GM12872 (cell line): ENCODE results near the gene DPEP3.

ENCODE experiments used
- TF ChIP-seq, protein P1 (sequence below): IDR thresholded peaks from 3 replicates; pipeline ENCODE4 v1.5.1; 2011; ENCODE audit warnings: low read depth, mild to moderate bottlenecking, low read length, moderate library complexity; ENCODE audit not compliant: insufficient read depth

DPEP3 gene

DNA sequence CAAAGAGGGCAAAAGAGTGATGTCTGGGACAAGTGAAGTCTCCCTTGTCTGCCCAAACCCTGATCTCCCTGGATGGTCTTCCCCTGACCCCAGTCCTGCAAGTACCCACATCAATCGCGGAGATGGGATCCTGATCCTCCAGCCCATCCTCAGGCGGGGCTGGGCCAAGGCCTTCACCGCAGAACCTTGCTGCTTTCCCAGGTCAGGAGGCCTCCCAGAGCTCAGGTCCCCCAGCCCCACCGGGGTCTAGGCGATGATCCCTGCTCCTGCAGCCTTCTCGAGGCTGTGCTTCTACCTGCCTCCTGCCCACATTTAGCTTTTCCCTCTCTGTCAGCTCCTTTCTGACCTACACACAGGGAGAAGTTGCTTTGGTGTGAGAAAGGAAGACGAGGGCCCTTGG, 18.2 kb downstream of the DPEP3 start:
- TF ChIP-seq, protein P1, sequence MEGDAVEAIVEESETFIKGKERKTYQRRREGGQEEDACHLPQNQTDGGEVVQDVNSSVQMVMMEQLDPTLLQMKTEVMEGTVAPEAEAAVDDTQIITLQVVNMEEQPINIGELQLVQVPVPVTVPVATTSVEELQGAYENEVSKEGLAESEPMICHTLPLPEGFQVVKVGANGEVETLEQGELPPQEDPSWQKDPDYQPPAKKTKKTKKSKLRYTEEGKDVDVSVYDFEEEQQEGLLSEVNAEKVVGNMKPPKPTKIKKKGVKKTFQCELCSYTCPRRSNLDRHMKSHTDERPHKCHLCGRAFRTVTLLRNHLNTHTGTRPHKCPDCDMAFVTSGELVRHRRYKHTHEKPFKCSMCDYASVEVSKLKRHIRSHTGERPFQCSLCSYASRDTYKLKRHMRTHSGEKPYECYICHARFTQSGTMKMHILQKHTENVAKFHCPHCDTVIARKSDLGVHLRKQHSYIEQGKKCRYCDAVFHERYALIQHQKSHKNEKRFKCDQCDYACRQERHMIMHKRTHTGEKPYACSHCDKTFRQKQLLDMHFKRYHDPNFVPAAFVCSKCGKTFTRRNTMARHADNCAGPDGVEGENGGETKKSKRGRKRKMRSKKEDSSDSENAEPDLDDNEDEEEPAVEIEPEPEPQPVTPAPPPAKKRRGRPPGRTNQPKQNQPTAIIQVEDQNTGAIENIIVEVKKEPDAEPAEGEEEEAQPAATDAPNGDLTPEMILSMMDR, result no peak

DNA sequence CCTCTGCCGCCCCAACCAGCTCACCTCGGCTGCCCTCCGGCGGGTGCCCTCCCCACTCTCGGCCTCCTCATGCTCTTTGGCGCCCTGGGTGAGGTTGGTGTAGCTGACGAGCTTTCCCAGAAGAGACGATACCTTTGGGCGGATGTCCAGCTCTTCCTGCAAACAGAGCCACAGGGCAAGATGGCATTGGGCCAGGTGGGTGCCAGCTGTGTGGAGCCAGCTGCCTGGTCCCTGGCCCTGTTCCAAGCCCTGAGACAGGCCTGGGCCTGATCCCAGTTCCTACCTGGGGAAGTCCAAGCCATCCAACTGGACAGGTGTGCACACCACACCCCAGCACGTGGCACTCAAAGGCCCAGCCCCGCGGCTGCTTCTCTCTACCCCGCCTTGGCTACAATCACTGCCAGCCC, 18.7 kb downstream of the DPEP3 start:
- TF ChIP-seq, protein P1, result no peak

DNA sequence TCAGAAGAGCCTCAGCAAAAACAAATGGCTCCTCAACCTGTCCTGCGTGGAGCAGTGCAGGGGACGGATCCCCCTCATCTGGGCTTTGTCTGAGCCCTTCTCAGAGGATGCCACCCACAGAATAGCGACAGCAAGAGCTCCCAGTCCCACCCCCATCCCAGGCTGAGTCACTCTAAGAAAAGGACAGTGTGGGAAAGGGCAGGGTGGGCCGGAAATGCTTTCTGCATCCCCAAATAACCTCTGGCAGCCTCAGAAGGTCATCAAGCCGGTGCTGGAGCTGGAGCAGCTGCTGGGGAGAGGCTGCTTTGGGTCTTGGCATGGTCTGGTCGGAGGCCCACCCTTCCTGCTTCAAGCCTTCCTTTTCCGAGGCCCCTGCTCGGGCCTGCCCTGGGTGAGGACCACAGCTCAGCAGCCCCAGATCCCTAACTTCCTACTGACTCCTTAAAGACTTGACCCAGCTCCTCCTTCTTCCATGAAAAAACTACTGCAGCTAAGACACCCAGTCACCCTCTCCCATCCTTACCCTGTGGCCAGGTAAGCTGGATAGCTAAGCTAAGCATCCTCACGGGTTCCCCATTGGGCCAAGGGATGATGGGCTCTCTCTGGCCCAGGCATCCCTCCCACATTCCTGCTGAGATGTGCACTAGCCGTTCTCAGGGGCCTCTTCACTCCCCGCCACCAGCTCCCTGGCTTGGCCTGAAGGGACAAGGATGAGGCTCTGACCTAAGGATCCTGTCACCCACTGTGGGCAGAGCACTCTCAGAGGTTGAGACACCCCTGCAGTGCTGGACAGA, 20.6 kb downstream of the DPEP3 start:
- TF ChIP-seq, protein P1, result no peak

DNA sequence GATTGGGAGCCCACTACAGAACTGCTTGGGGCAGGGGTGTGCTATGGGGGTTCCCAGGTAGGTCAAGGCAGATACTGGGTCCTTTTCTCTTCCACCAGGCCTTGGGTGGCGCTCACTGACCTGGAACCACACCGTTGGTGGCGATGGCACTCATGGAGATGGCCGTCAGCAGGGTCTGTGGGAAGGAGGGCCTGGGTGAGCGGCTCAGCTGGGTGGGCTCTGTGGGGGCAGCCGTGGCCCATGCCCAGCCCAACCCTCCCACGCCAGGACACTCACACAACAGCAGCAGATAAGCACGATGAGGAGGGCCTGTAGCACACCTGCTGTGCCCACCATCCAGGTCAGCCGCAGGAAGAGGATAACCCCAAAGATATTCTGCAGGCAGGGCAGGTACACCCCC, 22.7 kb downstream of the DPEP3 start:
- TF ChIP-seq, protein P1, result no peak

DNA sequence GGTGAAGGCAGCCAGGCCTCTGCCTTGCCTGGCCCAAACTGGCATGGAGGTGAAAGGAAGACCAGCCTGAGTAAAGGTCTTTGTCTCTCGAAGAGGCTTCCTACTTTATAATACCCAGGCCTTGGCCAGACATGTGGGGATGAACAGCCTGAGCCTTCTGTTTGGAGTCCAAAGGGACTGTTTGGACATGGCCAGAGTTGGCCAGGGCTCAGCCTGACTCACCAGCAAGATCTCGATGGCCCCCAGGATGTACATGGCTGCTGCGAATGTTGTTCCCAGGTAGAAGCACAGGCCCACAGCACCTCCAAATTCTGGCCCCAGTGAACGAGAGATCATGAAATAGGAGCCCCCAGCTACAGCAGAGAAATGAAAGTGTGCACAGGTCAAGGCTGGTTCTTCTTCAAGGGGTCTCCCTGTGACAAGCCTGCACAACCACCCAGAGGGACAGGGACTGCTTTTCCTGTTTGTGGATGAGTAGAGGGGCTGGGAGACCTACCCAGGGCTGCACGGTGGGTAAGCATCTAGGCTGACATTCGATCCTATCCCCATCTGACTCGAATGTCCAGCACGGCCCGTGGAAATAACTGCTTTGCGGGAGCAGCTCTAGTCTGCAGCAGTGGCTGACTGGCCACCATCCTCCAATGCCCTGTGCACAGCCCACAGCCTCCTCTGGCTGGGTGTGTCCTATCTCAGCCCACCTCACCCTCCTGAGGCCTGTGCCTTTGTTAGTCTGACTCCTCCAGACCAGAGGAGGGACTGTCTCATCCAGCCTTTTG, 25.7 kb downstream of the DPEP3 start:
- TF ChIP-seq, protein P1, result no peak

DNA sequence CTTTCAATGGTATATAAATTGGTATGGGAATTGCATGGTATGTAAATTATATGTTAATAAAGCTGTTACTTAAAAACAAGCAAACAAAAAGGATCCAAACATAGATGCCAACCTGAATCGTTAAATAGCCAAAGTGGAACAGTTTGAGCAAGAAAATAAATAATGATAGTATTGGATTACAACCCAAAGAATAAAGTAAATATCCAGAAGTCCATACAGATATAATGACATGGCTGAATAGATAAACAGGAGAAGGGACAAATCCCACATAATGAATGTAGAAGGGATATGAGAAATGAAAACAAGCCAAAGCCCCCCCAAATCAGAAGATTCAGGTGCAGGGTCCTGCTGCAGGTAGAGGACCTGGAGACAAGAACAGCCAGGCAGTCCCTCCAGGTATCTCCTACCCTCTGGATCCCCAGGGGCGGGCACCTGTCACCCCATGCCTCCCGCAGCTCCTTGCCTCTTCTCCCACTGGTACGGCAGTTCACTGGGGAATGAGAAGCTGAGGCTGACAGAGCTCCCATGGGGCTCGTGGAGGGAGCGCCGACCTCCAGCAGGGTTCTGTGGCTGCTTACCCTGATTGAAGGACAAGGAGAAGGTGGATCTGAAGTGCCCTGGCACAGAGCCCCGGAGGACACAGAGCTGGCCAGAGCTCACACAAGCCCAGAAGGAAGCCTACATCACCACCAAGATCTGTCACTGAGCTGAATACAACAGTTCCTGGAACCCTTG, 26.5 kb downstream of the DPEP3 start:
- TF ChIP-seq, protein P1, result no peak

DNA sequence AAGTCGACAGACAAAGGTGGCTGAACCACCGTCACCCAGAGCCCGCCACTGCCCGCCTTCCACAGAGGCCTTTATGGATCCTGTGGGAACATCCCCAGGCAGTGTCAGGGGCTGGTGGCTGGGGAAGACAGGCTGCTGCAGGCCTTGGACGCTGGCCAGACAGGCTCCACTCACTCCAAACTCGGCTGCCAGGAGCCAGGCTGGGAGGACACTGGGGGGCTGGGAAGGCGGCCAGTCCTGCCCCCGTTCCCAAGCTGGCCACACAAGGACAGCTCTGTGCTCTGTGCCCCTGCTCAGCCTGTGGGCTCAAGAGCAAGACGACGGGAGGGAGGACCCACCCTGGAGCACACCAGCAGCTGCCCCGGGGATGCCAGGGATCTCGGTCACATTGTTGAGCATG, 28.8 kb downstream of the DPEP3 start:
- TF ChIP-seq, protein P1, result no peak
